GM12873 (cell line): Measurements from ENCODE around the gene GPD1L.

Source experiments
- TF ChIP-seq, protein P1 (sequence below): IDR thresholded peaks from 2 replicates; pipeline ENCODE4 v1.5.1; 2012; ENCODE audit warnings: low read depth, mild to moderate bottlenecking, moderate library complexity, low read length, control low read depth; ENCODE audit not compliant: insufficient read depth; ENCODE audit errors: missing control alignments

Gene GPD1L

DNA sequence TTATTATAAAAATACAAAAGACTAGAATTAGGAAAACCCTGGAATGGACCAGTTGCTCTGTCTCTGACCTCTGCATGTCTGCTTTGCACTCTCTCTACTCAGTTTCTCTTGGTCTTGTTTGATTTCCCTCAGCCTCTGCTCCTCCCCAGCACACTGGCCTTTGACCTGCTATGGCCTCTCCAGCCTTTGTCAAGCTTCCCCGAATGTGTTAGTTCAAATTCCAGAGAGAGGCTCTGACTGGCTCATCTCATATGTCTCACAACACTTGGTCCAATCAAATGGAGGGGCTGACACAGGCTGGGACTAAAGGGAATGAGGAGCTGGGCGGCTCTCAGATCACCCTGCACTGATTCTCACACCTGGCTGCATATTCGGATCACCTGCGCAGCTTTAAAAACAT is 79.7 kb downstream of the GPD1L start:
- TF ChIP-seq, protein P1, sequence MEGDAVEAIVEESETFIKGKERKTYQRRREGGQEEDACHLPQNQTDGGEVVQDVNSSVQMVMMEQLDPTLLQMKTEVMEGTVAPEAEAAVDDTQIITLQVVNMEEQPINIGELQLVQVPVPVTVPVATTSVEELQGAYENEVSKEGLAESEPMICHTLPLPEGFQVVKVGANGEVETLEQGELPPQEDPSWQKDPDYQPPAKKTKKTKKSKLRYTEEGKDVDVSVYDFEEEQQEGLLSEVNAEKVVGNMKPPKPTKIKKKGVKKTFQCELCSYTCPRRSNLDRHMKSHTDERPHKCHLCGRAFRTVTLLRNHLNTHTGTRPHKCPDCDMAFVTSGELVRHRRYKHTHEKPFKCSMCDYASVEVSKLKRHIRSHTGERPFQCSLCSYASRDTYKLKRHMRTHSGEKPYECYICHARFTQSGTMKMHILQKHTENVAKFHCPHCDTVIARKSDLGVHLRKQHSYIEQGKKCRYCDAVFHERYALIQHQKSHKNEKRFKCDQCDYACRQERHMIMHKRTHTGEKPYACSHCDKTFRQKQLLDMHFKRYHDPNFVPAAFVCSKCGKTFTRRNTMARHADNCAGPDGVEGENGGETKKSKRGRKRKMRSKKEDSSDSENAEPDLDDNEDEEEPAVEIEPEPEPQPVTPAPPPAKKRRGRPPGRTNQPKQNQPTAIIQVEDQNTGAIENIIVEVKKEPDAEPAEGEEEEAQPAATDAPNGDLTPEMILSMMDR, result no peak

DNA sequence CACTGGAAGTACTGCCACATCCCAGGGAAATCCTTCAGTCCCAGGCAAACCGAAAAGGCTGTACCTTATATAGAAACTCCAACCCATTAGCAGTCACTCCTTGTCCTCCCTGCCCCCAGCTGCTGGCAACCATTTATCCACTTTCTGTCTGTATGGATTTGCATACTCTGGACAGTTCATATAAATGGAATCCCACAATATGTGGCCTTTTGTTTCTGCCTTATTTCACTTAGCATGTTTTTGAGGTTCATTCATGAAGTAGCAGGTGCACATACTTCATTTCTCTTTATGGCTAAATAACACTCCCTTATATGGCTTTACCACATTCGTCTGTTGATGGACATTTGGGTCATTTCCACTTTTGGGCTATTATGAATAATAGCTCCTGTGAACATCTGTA is 80.5 kb downstream of the GPD1L start:
- TF ChIP-seq, protein P1, result no peak

DNA sequence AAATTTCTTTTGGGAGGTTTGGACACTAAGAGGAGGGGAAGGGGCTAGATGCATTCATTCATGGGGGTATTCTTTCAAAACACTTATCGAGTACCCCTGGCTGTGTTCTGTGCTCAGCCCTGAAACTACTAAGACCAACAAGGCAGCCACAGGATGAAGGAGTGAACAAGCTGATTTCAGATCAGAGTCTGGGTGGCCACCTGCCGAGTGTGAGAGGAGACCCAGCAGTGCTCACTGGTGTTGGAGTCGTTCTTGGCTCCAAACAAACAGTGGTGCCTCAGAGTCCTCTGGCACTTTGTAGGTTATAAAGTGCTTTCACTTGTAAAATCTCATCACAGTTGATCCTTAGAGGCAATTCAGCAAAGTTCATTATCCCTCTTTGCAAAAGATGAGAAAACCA is 83.3 kb downstream of the GPD1L start:
- TF ChIP-seq, protein P1, result no peak

DNA sequence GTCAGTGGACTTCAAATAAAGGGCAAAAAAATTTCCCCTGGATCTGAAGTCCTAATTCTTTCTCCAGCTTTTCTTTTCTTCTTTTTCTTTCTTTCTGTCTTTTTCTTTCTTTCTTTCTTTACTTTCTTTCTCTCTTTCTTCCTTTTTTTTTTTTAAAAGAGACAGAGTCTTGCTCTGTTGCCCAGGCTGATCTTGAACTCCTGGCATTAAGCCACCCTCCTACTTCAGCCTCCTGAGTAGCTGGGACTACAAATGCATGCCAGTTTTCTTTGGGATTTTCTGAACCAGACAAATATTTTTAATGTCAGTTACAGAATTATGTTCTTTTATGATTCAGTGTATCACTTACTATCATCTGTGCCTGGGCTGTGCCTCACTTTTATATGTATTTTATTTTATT is 86.7 kb downstream of the GPD1L start:
- TF ChIP-seq, protein P1, result no peak

DNA sequence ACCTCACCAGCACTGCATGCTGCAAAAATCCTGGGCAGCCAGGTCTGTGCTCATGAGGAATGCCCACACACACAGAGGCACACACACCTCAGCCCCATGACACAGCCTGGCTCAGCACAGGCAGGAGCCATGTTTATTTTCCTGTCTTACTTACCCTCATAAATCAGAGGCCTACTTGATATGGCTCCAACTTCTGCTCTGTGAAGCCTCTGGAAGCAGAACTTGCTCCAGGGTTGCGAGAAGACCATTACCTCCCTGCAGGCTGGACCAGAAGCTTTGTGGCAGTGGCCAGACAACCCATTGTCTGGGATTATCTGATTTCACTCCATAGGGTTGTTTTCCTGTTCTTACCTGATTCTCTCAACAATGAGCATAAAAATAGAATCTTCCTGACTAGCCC is 88.2 kb downstream of the GPD1L start:
- TF ChIP-seq, protein P1, result no peak

DNA sequence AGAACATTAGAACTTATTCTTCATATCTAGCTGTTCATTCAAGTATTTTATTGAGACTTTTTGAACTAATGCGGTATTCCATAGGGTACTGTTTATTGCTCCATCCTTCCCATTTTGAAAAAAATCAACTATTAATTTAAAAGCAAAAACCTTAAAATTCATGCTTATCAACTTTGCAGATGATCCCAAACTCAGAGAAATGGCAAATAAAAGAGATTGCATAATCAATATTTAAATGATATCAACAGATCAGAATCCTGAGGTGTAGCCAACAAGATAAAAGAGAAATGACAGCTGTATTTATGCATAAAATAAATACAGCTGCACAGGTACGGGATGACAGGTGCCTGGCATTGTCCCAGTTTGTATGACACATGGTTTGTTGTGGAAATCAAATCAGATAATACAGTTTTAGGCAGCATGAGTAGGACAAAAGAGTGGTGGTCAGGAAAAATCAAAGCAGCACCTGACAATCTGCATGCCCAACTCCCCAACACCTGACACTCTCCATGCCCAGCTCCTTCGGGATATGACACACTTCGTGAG is 89.6 kb downstream of the GPD1L start:
- TF ChIP-seq, protein P1, result no peak

DNA sequence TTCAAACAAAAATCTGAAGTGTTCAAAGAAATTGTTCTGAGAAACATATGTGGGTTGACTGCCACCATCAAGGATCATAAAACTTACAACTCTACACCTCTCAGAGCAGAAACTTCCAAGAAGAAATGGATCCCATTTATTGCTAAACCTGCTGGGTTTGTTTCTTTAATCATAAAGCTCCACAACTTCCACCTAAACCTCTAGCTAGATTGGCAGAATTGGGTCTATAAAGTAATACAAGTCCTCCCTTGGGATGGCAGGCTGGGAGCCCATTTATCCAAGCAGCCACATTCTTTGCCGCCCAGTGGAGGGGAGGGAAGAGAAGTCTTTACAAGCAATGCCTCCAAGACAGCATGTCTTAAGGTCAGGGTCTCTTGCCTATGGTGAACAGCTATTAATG is 91.6 kb downstream of the GPD1L start:
- TF ChIP-seq, protein P1, result no peak
